Mucosa of descending colon (tissue), 3 donors: ENCODE results near the gene B3GAT3. TPM values are rescaled to one million over a fixed set of nuclear protein-coding genes. Genes with fewer than 3 reads are reported as not detected.

Source experiments
- ATAC-seq: fragments of 200-7000 bp; cut with Tn5 transposase; one replicate; pipeline ENCODE4 v1.9.1; 2020; ENCODE audit warnings: mild to moderate bottlenecking, moderate library complexity
- DNase-seq, 3 donors: peaks; one replicate each; pipeline ENCODE4 v3.0.0-alpha.2; 2020
- H3K36me3 ChIP-seq: fragments of 200-600 bp; one replicate; pipeline ENCODE4 v1.8.0; 2021; ENCODE audit warnings: low read depth, mild to moderate bottlenecking
- H3K4me1 ChIP-seq: fragments of 200-600 bp; one replicate; pipeline ENCODE4 v1.8.0; 2021; ENCODE audit warnings: low read depth, mild to moderate bottlenecking
- H3K4me3 ChIP-seq: fragments of 200-600 bp; one replicate; pipeline ENCODE4 v1.8.0; 2021; ENCODE audit warnings: mild to moderate bottlenecking
- H3K9me3 ChIP-seq: fragments of 200-600 bp; one replicate; pipeline ENCODE4 v1.8.0; 2021; ENCODE audit warnings: mild to moderate bottlenecking
- CTCF ChIP-seq: fragments of 200-600 bp; IDR thresholded peaks from one replicate; pipeline ENCODE4 v1.8.0; 2022; ENCODE audit warnings: antibody characterized with exemption, mild to moderate bottlenecking
- intact Hi-C, 2 donors: fragments of 100-400 bp; cut with DNase I in 1 of 2; cut with micrococcal nuclease in 1 of 2; formaldehyde crosslinking; loops; one replicate each; pipeline versions ENCODE4 v1.11.0 to v1.11.1; 2022; cut with DNase I, micrococcal nuclease
- total RNA-seq, 3 donors: library from RNA; stranded (reverse); fragmentation: NEBNext Ultra II Directional in 2 of 3; extraction: Animal tissue kit (Norgen Biotek cat#: 25700) in 2 of 3; gene quantifications; one replicate each; pipeline versions ENCODE4 v1.2.1 to v1.2.4, GENCODE V29; 2021 to 2023
- donor health status: DM: no; HTN: no; CAD: no; lungs with moderate emphysema.
- donor health status: DM: no; HTN: no; CAD: no.
- donor health status: DM: no; HTN: yes; CAD: no.

B3GAT3 gene
- total RNA-seq, 3 donors from 2014 or later = 27.3 to 34.2 (median 29.1) TPM

GRCh38 chr11:62646825-62647608 is 25.2 kb upstream of the B3GAT3 start:
- no peak for ATAC-seq

GRCh38 chr11:62645946-62646824 is 24.4 kb upstream of the B3GAT3 start, which contains the start of gene GANAB:
Gene GANAB, minus strand, starts transcription at chr11:62646613. Its CDS starts 14 bp downstream, at chr11:62646599.
- ATAC-seq (peak; percentile 99), DNase-seq (peak; percentile 99 to 100 (median 100))
- intact Hi-C loops = no loop called here
- Histone ChIP-seq H3K4me3 (peak within 1 kb of the TSS; percentile 92), H3K36me3 (no peaks in the 10 kb centered on the region), H3K9me3 (no peaks in the 10 kb centered on the region), H3K4me1 (peaks cover 22% of the 10 kb centered on the region)
- no peak for TF ChIP-seq CTCF

More at GRCh38 chr11:62646825-62647608, 25.2 kb upstream of the B3GAT3 start:
- Histone ChIP-seq H3K36me3 (no peaks in the 10 kb centered on the region), H3K4me1 (peaks cover 29% of the 10 kb centered on the region), H3K4me3 (no peak overlapping the region), H3K9me3 (no peaks in the 10 kb centered on the region)
- TF ChIP-seq CTCF = no peak
- DNase-seq = peak in 1 of 3 donors; percentile 48
- intact Hi-C loops = no loop called here

GRCh38 chr11:62645671-62645945 is 23.8 kb upstream of the B3GAT3 start:
- Histone ChIP-seq H3K4me1 (peaks cover 22% of the 10 kb centered on the region), H3K36me3 (no peaks in the 10 kb centered on the region)

GRCh38 chr11:62644220-62644619 is 22.4 kb upstream of the B3GAT3 start:
- TF ChIP-seq CTCF = no peak
- no peaks in the 10 kb centered on the region for H3K36me3 ChIP-seq
- ATAC-seq (no peak), DNase-seq (no peak)
- H3K4me1 ChIP-seq = peaks cover 22% of the 10 kb centered on the region
- no peak overlapping the region for H3K4me3 ChIP-seq
- H3K9me3 ChIP-seq = no peaks in the 10 kb centered on the region
- intact Hi-C loops = no loop called here

More at GRCh38 chr11:62645671-62645945, 23.8 kb upstream of the B3GAT3 start:
- DNase-seq (no peak), ATAC-seq (peak; percentile 11)
- intact Hi-C loops = no loop called here
- no peak for TF ChIP-seq CTCF
- Histone ChIP-seq H3K4me3 (peak overlapping the region; percentile 92), H3K9me3 (no peaks in the 10 kb centered on the region)

GRCh38 chr11:62632492-62632891 is 10.7 kb upstream of the B3GAT3 start:
- Histone ChIP-seq H3K9me3 (no peaks in the 10 kb centered on the region), H3K36me3 (peaks cover 27% of the 10 kb centered on the region), H3K4me1 (no peaks in the 10 kb centered on the region), H3K4me3 (no peak overlapping the region)
- no peak for TF ChIP-seq CTCF
- intact Hi-C loops = no loop called here
- ATAC-seq (no peak), DNase-seq (no peak)
